Activated CD4-positive, CD25-positive, alpha-beta regulatory T cell treated with anti-CD3 and anti-CD28 coated beads, Interleukin-2, amount 50 U/mL, for 72 hours (primary cell): ENCODE measurements around the gene USH1C.
A peak's percentile ranks its signal among the peaks of the same experiment; 100 is the strongest.

ENCODE experiments used
- DNase-seq: peaks from one replicate; pipeline ENCODE4 v3.0.0; 2021

Gene USH1C

GRCh38 chr11:17522655-17523054 lies 21.6 kb downstream of the USH1C start:
- DNase-seq, result no peak

GRCh38 chr11:17521106-17521900 lies 22.9 kb downstream of the USH1C start:
- DNase-seq, result no peak

GRCh38 chr11:17519061-17519885 lies 24.9 kb downstream of the USH1C start:
- DNase-seq, result no peak

GRCh38 chr11:17518366-17518765 lies 25.9 kb downstream of the USH1C start:
- DNase-seq, result no peak

GRCh38 chr11:17517186-17517585 lies 27.0 kb downstream of the USH1C start:
- DNase-seq, result no peak

GRCh38 chr11:17516551-17517150 lies 27.6 kb downstream of the USH1C start:
- no peak for DNase-seq

GRCh38 chr11:17515443-17516176 lies 28.6 kb downstream of the USH1C start:
- DNase-seq, result no peak

GRCh38 chr11:17514476-17514875 lies 29.7 kb downstream of the USH1C start:
- DNase-seq, result no peak

GRCh38 chr11:17513853-17514252 lies 30.4 kb downstream of the USH1C start:
- DNase-seq, result no peak

GRCh38 chr11:17512101-17512500 lies 32.1 kb downstream of the USH1C start:
- no peak for DNase-seq

- no peak for DNase-seq
Observed at GRCh38 chr11:17511571-17511970, 32.6 kb downstream of the USH1C start.

GRCh38 chr11:17510507-17511206 lies 33.6 kb downstream of the USH1C start:
- no peak for DNase-seq

GRCh38 chr11:17508791-17509190 lies 35.4 kb downstream of the USH1C start:
- no peak for DNase-seq

- no peak for DNase-seq
Observed at GRCh38 chr11:17508306-17508705, 35.9 kb downstream of the USH1C start.

- DNase-seq, result no peak
Observed at GRCh38 chr11:17507773-17508172, 36.4 kb downstream of the USH1C start.

- no peak for DNase-seq
Observed at GRCh38 chr11:17506942-17507341, 37.3 kb downstream of the USH1C start.

GRCh38 chr11:17506314-17506713 lies 37.9 kb downstream of the USH1C start:
- DNase-seq, result no peak

- no peak for DNase-seq
Observed at GRCh38 chr11:17505146-17505545, 39.1 kb downstream of the USH1C start.

GRCh38 chr11:17504330-17505107 lies 39.7 kb downstream of the USH1C start:
- peak; percentile 78 for DNase-seq

- no peak for DNase-seq
Observed at GRCh38 chr11:17502630-17503029, 41.6 kb downstream of the USH1C start.

- DNase-seq, result no peak
Observed at GRCh38 chr11:17500673-17501072, 43.5 kb downstream of the USH1C start.

- no peak for DNase-seq
Observed at GRCh38 chr11:17498475-17498874, 45.7 kb downstream of the USH1C start.
